ENCODE data around the gene SKI. TPM values are rescaled to one million over a fixed set of nuclear protein-coding genes. Genes with fewer than 3 reads are reported as not detected.

SKI gene
- total and polyA plus RNA-seq, 2 experiments from 2014 or later = 9.3 to 66.8 TPM

DNA sequence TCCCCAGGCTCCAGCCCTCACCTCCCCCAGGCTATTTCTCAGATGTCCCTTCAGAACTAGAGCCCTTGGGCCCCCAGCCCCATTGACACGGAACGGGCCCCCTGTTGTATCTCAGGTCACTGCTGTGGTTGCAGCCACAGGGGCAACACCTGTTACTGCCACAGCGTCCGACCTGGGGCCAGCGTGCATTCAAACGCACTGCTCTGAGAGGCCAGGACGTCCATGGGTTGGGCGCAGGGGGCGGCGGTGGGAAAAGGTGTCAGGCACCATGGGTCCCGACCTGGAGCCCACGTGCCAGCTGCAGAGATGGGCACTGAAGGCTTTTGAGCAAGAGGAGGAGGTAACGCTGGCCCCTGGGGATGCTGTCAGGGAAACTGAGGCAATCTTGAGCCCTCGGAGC, 46.8 kb upstream of the SKI start:
- H3K27ac Mint-ChIP-seq = no peak overlapping the region

DNA sequence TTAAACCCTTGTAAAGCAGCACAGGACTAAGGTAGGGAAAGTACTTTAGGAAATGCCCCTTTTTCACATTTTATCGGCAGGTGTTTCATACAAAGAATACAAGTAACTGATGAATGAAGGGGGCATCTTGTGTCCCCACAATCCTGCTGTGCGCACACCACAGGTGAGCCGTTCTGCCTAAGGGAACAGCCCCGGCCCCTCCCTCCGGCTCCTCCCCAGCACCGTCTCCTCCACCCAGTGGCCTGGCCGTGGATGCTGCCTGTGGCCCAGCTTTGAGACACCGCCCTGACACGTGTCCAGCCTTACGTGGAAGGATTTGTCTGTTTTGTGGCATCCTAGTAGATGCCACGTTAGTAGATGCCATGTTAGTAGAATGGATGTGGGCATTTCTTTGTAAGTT, 46.4 kb upstream of the SKI start:
- H3K27me3 Mint-ChIP-seq (ENCODE audit: insufficient read depth, low read depth, poor library complexity) = peaks cover 25% of the 10 kb centered on the region
- H3K4me1 ChIP-seq (ENCODE audit: insufficient read depth) = no peaks in the 10 kb centered on the region
- no peak overlapping the region for H2AFZ ChIP-seq
- H3K27ac ChIP-seq (ENCODE audit: low read depth) = no peak overlapping the region
- no peak overlapping the region for H3K27ac Mint-ChIP-seq
- H3K9me2 ChIP-seq (ENCODE audit: insufficient read depth) = no peaks in the 10 kb centered on the region
- DNase-seq (ENCODE audit: low spot score) (no peak), ATAC-seq (no peak)
- H3K4me3 ChIP-seq = no peak overlapping the region
- no peak overlapping the region for H3K4me3 Mint-ChIP-seq
- no peaks in the 10 kb centered on the region for H3K36me3 ChIP-seq (ENCODE audit: insufficient read depth)
- H4K20me1 ChIP-seq (replicated peaks; ENCODE audit: insufficient read depth) = no peaks in the 10 kb centered on the region
- no peaks in the 10 kb centered on the region for H3K9me3 Mint-ChIP-seq
- no peaks in the 10 kb centered on the region for H3K27me3 ChIP-seq (ENCODE audit: insufficient read depth)
- 0 out of 2 replicates have a peak, but pooled peaks cover under 1% of the 10 kb centered on the region for H3F3A ChIP-seq (replicated peaks; ENCODE audit: low read depth)
- H3K4me1 Mint-ChIP-seq = no peaks in the 10 kb centered on the region
- H3K79me2 ChIP-seq (replicated peaks; ENCODE audit: insufficient read depth) = no peaks in the 10 kb centered on the region
- H3K4me2 ChIP-seq = no peak overlapping the region
- peaks cover 23% of the 10 kb centered on the region for H3K36me3 Mint-ChIP-seq (ENCODE audit: low read depth)
- TF ChIP-seq NANOG (IDR thresholded peaks at IDR 0.05; ENCODE audit: borderline replicate concordance) (no peak), EZH2 (IDR thresholded peaks at IDR 0.05; ENCODE audit: low read depth, unreplicated experiment) (no peak)
- TF ChIP-seq, protein P1, sequence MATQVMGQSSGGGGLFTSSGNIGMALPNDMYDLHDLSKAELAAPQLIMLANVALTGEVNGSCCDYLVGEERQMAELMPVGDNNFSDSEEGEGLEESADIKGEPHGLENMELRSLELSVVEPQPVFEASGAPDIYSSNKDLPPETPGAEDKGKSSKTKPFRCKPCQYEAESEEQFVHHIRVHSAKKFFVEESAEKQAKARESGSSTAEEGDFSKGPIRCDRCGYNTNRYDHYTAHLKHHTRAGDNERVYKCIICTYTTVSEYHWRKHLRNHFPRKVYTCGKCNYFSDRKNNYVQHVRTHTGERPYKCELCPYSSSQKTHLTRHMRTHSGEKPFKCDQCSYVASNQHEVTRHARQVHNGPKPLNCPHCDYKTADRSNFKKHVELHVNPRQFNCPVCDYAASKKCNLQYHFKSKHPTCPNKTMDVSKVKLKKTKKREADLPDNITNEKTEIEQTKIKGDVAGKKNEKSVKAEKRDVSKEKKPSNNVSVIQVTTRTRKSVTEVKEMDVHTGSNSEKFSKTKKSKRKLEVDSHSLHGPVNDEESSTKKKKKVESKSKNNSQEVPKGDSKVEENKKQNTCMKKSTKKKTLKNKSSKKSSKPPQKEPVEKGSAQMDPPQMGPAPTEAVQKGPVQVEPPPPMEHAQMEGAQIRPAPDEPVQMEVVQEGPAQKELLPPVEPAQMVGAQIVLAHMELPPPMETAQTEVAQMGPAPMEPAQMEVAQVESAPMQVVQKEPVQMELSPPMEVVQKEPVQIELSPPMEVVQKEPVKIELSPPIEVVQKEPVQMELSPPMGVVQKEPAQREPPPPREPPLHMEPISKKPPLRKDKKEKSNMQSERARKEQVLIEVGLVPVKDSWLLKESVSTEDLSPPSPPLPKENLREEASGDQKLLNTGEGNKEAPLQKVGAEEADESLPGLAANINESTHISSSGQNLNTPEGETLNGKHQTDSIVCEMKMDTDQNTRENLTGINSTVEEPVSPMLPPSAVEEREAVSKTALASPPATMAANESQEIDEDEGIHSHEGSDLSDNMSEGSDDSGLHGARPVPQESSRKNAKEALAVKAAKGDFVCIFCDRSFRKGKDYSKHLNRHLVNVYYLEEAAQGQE (IDR thresholded peaks at IDR 0.05; ENCODE audit: unreplicated experiment) = no peak
- TF ChIP-seq, protein P2, sequence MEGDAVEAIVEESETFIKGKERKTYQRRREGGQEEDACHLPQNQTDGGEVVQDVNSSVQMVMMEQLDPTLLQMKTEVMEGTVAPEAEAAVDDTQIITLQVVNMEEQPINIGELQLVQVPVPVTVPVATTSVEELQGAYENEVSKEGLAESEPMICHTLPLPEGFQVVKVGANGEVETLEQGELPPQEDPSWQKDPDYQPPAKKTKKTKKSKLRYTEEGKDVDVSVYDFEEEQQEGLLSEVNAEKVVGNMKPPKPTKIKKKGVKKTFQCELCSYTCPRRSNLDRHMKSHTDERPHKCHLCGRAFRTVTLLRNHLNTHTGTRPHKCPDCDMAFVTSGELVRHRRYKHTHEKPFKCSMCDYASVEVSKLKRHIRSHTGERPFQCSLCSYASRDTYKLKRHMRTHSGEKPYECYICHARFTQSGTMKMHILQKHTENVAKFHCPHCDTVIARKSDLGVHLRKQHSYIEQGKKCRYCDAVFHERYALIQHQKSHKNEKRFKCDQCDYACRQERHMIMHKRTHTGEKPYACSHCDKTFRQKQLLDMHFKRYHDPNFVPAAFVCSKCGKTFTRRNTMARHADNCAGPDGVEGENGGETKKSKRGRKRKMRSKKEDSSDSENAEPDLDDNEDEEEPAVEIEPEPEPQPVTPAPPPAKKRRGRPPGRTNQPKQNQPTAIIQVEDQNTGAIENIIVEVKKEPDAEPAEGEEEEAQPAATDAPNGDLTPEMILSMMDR (conservative IDR thresholded peaks at IDR 0.05; ENCODE audit: low read depth in 2 of 2) = no peak

More for the DNA sequence above, 46.8 kb upstream of the SKI start:
- Histone ChIP-seq H3K27me3 (ENCODE audit: insufficient read depth) (no peaks in the 10 kb centered on the region), H3K27ac (ENCODE audit: low read depth) (no peak overlapping the region), H3K4me2 (no peak overlapping the region), H3F3A (replicated peaks; ENCODE audit: low read depth) (no peaks in the 10 kb centered on the region), H3K4me3 (no peak overlapping the region), H3K4me1 (ENCODE audit: insufficient read depth) (no peaks in the 10 kb centered on the region), H3K9me2 (ENCODE audit: insufficient read depth) (no peaks in the 10 kb centered on the region), H3K79me2 (replicated peaks; ENCODE audit: insufficient read depth) (no peaks in the 10 kb centered on the region), H3K36me3 (ENCODE audit: insufficient read depth) (no peaks in the 10 kb centered on the region), H2AFZ (no peak overlapping the region), H4K20me1 (replicated peaks; ENCODE audit: insufficient read depth) (no peaks in the 10 kb centered on the region)
- H3K27me3 Mint-ChIP-seq (ENCODE audit: insufficient read depth, low read depth, poor library complexity) = peaks cover 25% of the 10 kb centered on the region
- TF ChIP-seq CREB1 (CRISPR knock-in tag; IDR thresholded peaks at IDR 0.05; ENCODE audit: low read depth) = no peak
- TF ChIP-seq, protein P3, sequence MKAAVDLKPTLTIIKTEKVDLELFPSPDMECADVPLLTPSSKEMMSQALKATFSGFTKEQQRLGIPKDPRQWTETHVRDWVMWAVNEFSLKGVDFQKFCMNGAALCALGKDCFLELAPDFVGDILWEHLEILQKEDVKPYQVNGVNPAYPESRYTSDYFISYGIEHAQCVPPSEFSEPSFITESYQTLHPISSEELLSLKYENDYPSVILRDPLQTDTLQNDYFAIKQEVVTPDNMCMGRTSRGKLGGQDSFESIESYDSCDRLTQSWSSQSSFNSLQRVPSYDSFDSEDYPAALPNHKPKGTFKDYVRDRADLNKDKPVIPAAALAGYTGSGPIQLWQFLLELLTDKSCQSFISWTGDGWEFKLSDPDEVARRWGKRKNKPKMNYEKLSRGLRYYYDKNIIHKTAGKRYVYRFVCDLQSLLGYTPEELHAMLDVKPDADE (IDR thresholded peaks at IDR 0.05) = no peak
- TF ChIP-seq, protein P1 (IDR thresholded peaks at IDR 0.05; ENCODE audit: unreplicated experiment) = no peak
- TF ChIP-seq ZNF331 (CRISPR knock-in tag; IDR thresholded peaks at IDR 0.05; ENCODE audit: low read depth) = no peak
- no peak for TF ChIP-seq JUNB (IDR thresholded peaks at IDR 0.05; ENCODE audit: unreplicated experiment)
- no peak for TF ChIP-seq EZH2 (IDR thresholded peaks at IDR 0.05; ENCODE audit: low read depth, unreplicated experiment)
- TF ChIP-seq ZNF114 (CRISPR knock-in tag; IDR thresholded peaks at IDR 0.05) = no peak
- no peak for TF ChIP-seq POLR2AphosphoS5 (IDR thresholded peaks at IDR 0.05; ENCODE audit: low read depth)
- no peaks in the 10 kb centered on the region for H3K9me3 Mint-ChIP-seq
- ATAC-seq (no peak), DNase-seq (ENCODE audit: low spot score) (no peak)
- H3K4me1 Mint-ChIP-seq = no peaks in the 10 kb centered on the region
- H3K36me3 Mint-ChIP-seq (ENCODE audit: low read depth) = peaks cover 22% of the 10 kb centered on the region
- no peak overlapping the region for H3K4me3 Mint-ChIP-seq

Measured in GM23338 (cell line).